ENCODE results near the gene PFKFB2.

PFKFB2 gene

DNA sequence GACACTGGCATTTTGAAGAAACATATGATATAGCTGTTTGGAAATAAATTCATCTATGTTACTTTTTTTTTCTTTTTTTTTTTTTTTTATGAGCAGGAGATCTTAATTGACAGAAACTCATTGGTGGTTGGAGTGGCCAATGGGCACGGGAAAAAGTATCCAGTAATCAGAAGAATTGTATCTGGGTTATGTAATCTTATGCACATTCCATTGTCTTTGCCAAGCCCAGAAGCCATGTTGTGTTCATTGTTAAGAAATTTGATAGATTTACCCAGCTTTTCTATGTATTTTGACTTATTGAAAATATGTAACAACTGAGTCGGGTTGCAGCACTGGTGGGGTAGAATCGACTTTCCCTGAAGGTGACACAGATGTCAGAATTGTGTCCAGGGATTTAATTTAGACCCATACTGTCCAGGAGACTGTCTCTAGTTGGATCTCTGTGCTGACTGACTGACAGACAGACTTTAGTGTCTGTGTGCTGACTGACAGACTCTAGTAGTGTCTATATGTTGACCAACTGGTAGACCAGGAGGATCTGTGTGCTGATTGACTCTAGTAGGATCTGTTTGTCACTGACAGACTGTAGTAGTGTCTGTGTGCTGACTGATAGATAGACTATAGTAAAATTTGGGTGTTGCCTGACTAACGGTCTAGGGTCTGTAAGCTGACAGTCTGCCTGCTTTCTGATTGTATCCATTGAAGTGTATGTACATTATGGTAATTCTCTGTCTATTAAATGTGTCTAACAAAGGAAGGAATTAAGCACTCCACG, 23.3 kb downstream of the PFKFB2 start:
- no peak overlapping the region for H3K27ac Mint-ChIP-seq
- peaks cover 16 to 28% of the 10 kb centered on the region in 2 donors for H3K36me3 Mint-ChIP-seq
- no peak overlapping the region for H3K4me3 Mint-ChIP-seq
- no peak for ATAC-seq (replicated peaks)
- no peaks in the 10 kb centered on the region for H3K9me3 Mint-ChIP-seq
- no peak for DNase-seq
- H3K4me1 Mint-ChIP-seq: no peaks in the 10 kb centered on the region
- no peaks in the 10 kb centered on the region for H3K27me3 Mint-ChIP-seq

- Mint-ChIP-seq H3K36me3 (peaks cover 13 to 25% of the 10 kb centered on the region in 2 donors), H3K4me1 (no peaks in the 10 kb centered on the region), H3K27ac (no peak overlapping the region), H3K27me3 (no peaks in the 10 kb centered on the region), H3K4me3 (no peak overlapping the region), H3K9me3 (no peaks in the 10 kb centered on the region)
- no peak for ATAC-seq (replicated peaks)
- no peak for DNase-seq
These were observed 23.9 kb downstream of the PFKFB2 start for GRCh38 chr1:207077012-207077411.

GRCh38 chr1:207077470-207078377, 24.6 kb downstream of the PFKFB2 start:
- ATAC-seq (replicated peaks): peak; percentile 72 to 83
- peak; percentile 50 for DNase-seq
- Mint-ChIP-seq H3K4me3 (no peak overlapping the region), H3K4me1 (no peaks in the 10 kb centered on the region), H3K36me3 (peaks cover 7 to 18% of the 10 kb centered on the region in 2 donors), H3K27ac (no peak overlapping the region), H3K27me3 (no peaks in the 10 kb centered on the region), H3K9me3 (no peaks in the 10 kb centered on the region)

- H3K27ac Mint-ChIP-seq: no peak overlapping the region
- H3K27me3 Mint-ChIP-seq: peaks cover 0 to 6% of the 10 kb centered on the region in 2 donors
- no peak for DNase-seq
- H3K4me3 Mint-ChIP-seq: no peak overlapping the region
- H3K9me3 Mint-ChIP-seq: no peaks in the 10 kb centered on the region
- no peaks in the 10 kb centered on the region for H3K4me1 Mint-ChIP-seq
- no peak for ATAC-seq (replicated peaks)
- peaks cover 3 to 10% of the 10 kb centered on the region in 2 donors for H3K36me3 Mint-ChIP-seq
These were observed 25.6 kb downstream of the PFKFB2 start for GRCh38 chr1:207078578-207079132.

DNA sequence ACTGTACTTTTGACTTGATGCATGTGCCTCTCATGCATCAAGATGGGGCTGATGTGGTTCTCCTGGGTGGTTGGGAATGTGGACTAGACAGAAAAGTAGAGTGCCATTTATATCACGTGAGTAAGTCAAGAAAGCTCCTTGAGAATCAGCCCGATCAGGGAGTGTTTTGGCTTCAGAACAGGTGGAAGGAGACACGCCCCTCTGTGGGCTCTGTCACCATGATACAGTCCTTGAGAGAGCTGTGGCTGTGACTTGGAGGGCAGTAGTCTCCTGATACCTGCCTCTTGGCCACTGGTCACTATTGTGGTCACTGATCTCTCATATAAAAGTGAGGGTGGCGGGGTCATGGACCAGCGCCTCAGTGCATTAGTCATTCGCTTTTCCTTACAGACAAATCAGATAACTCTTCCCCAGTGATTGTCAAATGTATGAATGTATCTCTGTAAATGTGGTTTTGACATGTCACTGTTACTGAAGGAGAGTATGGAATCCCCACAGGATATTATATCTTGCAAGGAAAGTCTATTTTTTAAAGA, 26.7 kb downstream of the PFKFB2 start:
- DNase-seq (no peak), ATAC-seq (replicated peaks) (no peak)
- Mint-ChIP-seq H3K36me3 (peaks cover 3 to 5% of the 10 kb centered on the region in 2 donors), H3K9me3 (no peaks in the 10 kb centered on the region), H3K27me3 (peaks cover 0 to 6% of the 10 kb centered on the region in 2 donors), H3K27ac (no peak overlapping the region), H3K4me3 (no peak overlapping the region), H3K4me1 (peaks cover under 1 to 4% of the 10 kb centered on the region in 2 donors)

- H3K36me3 Mint-ChIP-seq: no peaks in the 10 kb centered on the region
- no peaks in the 10 kb centered on the region for H3K9me3 Mint-ChIP-seq
- ATAC-seq (replicated peaks) (no peak), DNase-seq (no peak)
- peaks cover 5 to 12% of the 10 kb centered on the region in 2 donors for H3K4me1 Mint-ChIP-seq
- H3K4me3 Mint-ChIP-seq: no peak overlapping the region
- peaks cover 0 to 6% of the 10 kb centered on the region in 2 donors for H3K27me3 Mint-ChIP-seq
- no peak overlapping the region for H3K27ac Mint-ChIP-seq
These were observed 28.0 kb downstream of the PFKFB2 start for GRCh38 chr1:207081088-207081487.

DNA sequence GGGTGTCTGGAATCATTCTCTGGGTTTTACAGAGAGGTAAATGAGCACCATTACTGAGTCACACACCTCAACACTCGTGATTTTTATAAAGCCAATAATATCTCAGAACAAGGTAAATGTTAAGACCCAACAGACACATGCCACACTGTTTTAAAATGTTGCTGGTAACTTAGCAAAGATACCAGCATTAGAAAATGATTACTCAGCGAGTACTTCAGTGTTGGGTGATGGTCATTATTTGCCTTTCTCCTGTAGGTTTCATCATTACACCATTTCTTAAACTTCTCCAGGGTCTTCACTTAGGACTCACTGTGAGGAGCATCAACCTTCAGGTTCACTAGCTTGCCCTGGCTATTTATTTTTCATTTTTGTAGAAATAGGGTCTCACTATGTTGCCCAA, 28.7 kb downstream of the PFKFB2 start:
- no peak for DNase-seq
- Mint-ChIP-seq H3K9me3 (no peaks in the 10 kb centered on the region), H3K27ac (no peak overlapping the region), H3K27me3 (peaks cover 0 to 6% of the 10 kb centered on the region in 2 donors), H3K36me3 (no peaks in the 10 kb centered on the region), H3K4me3 (no peak overlapping the region), H3K4me1 (peaks cover 5 to 12% of the 10 kb centered on the region in 2 donors)
- no peak for ATAC-seq (replicated peaks)

DNA sequence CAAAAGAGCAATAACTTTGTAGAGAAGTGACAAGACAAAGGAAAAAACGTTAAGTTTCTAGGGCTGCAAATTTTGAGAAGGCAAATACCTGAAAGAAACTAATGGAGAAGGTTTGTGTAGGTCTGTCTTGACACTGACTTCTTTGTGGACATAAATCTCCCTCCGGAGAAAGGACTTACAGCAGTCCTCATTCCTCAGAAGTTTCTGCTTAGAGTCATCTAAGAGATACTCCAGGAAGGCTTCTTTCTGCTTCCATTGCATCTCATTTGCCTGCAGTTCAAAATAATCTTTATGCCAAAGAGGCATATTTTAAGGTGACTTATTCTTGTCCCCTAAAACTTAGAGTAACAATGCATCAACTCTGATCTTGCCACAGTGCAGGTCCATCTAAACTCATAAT, 31.2 kb downstream of the PFKFB2 start:
- no peak for DNase-seq
- Mint-ChIP-seq H3K4me3 (no peak overlapping the region), H3K36me3 (no peaks in the 10 kb centered on the region), H3K27ac (no peak overlapping the region), H3K9me3 (no peaks in the 10 kb centered on the region), H3K4me1 (peaks cover 8 to 14% of the 10 kb centered on the region in 2 donors), H3K27me3 (peaks cover 0 to 6% of the 10 kb centered on the region in 2 donors)
- ATAC-seq (replicated peaks): no peak

- Mint-ChIP-seq H3K9me3 (no peaks in the 10 kb centered on the region), H3K4me1 (peaks cover 10 to 19% of the 10 kb centered on the region in 2 donors), H3K4me3 (no peak overlapping the region), H3K27me3 (peaks cover 0 to 6% of the 10 kb centered on the region in 2 donors), H3K36me3 (no peaks in the 10 kb centered on the region), H3K27ac (no peak overlapping the region)
- DNase-seq (peak; percentile 50), ATAC-seq (replicated peaks) (peak; percentile 84 to 88)
These were observed 31.7 kb downstream of the PFKFB2 start for GRCh38 chr1:207084701-207085180.

DNA sequence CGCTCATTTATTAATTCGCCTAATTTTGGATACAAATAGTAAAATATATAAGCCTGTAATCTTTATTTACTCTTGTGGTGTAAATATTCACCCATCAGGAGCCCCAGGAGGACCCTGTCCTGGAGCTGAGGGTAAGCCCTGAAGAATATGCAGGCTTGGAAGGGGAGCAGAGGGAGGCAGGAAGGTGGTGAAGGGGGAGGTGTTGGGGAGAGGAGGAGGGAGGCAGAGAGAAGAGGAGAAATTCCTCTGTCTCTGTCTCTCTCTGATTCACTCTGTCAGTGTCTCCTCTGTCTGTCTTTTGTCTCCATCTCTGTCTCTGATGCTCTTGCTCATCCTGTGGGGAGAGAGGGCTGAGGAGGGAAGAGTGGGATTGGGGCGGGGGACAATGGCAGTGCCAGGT, 32.8 kb downstream of the PFKFB2 start:
- no peaks in the 10 kb centered on the region for H3K36me3 Mint-ChIP-seq
- peaks cover 10 to 22% of the 10 kb centered on the region in 2 donors for H3K4me1 Mint-ChIP-seq
- H3K9me3 Mint-ChIP-seq: no peaks in the 10 kb centered on the region
- ATAC-seq (replicated peaks): no peak
- H3K27ac Mint-ChIP-seq: no peak overlapping the region
- H3K27me3 Mint-ChIP-seq: peaks cover 0 to 6% of the 10 kb centered on the region in 2 donors
- H3K4me3 Mint-ChIP-seq: no peak overlapping the region
- DNase-seq: no peak

DNA sequence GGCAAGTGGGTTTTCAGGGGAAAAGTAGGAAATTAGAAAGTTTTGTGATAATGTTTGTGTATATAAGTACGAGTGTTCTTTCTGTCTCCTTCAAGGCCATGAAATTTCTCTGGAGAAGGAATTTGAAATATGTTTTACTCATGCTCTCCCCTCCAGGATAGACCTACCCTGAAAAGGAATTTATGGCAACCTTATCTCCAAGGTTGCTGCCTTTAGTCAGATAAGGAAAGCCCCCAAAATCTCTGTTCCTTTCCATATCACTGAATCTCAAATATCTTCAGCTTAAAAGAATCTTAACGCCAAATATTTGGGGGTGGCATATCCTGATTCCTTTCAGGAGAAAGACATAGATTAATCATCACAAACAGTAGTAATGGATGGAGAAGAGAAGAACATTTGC, 35.1 kb downstream of the PFKFB2 start:
- no peak for ATAC-seq (replicated peaks)
- H3K36me3 Mint-ChIP-seq: no peaks in the 10 kb centered on the region
- H3K27me3 Mint-ChIP-seq: peaks cover 3 to 5% of the 10 kb centered on the region in 2 donors
- H3K27ac Mint-ChIP-seq: no peak overlapping the region
- H3K4me3 Mint-ChIP-seq: no peak overlapping the region
- no peak for DNase-seq
- no peaks in the 10 kb centered on the region for H3K9me3 Mint-ChIP-seq
- peaks cover 12 to 22% of the 10 kb centered on the region in 2 donors for H3K4me1 Mint-ChIP-seq

DNA sequence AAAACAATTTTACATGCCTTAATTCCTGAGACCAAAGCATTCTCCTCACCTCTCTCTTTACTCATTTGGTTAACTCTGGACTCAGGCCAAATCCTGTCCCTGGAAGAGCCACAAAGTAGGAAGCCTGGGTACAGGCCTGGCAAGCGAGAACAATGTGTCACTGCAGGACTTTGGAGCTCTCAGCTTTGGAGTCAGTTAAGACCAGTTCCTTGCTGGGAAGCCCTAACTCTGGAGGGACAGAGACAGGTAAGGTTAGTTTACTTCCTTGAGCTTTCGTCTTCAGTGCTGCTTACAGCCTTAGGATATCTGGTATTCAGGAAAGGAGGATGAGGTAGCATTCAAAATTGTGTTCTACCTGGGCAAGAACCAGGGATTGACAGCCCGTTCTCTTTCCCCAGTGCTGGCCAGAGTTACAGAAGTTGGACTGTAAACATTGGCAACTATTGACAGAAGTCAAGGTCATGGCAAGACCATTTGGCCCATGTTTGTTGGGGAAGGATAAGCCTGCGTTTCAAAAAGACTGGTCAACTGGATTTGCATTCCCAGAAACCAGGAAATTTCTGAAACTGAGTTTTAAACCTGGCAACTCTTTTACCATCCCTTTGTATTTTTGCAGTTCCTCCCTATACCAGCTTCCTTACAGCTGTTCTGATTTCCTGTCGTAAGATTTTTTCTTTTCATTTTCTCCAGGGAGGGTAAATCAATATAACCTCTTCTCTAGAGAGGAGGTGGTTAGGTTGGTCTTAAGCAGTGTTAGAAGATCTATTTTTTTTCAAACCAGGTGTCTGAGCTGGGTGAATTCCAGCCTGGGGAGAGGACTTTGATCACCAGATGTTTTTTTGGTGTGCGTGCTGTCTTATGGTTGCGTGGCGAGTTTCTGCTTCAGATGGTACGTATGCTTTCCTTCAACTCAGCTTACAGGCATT, 35.9 kb downstream of the PFKFB2 start, which contains the start of gene C4BPB:
Gene C4BPB, plus strand, starts transcription at position 160 of the 926 bp plus-strand sequence. Its CDS starts 672 bp downstream, at position 832.
- H3K9me3 Mint-ChIP-seq: no peaks in the 10 kb centered on the region
- peaks cover 12 to 22% of the 10 kb centered on the region in 2 donors for H3K4me1 Mint-ChIP-seq
- no peak for DNase-seq
- no peaks in the 10 kb centered on the region for H3K36me3 Mint-ChIP-seq
- peak within 1 kb of the TSS; percentile 59 to 81 for H3K4me3 Mint-ChIP-seq
- ATAC-seq (replicated peaks): peak; percentile 38 to 71
- peaks cover 0 to 3% of the 10 kb centered on the region in 2 donors for H3K27me3 Mint-ChIP-seq
- peak within 1 kb of the TSS; percentile 39 for H3K27ac Mint-ChIP-seq

Measured in stimulated activated naive B cell treated with anti-CD40 and anti-IgM and Interleukin-4, amounts not matched to agents 10 μg/mL and 1 μg/mL and 100 μg/mL, for 72 hours (primary cell).